ENCODE results near the gene FGGY.

FGGY gene

DNA sequence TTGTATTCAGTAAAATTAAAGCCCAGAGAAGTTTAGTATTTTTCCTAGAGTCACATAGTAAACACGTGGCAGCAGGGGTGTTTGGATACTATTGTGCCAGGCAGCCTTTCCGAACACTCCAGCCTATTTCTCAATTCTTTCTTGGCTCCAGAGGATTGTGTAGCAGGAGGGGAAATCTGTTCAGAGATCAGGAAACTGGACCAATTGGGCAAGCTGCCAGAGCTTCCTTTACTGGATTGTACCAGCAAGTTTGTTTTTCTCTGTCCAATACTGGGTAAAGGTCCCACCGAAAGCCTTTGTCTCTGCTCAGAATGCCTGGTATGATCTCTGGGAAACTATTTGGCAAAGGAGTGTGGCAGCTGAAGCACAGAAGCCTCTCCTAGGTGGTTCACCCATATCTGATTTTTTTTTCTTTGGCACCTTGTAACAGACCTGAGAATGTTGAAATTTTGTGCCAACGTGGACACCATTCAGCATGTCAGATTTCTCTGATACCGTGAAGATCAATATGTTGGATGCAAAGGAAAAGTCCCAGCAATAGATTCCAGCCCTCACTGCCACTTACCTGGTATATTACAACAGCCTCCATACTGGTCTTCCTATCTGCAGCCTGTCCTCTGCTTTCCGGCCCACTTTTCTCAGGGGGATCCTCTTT is 126.2 kb downstream of the FGGY start:
- DNase-seq (ENCODE audit: low spot score) = no peak
- POLR2A ChIA-PET (ENCODE audit: low non-redundant PET) = no interaction called here
- CTCF ChIA-PET = interaction anchor here (0.6 kb wide), 1 partner anchor 420 kb away, joined by 4 read pairs; no protein-coding TSS in a partner anchor
- no peak overlapping the region for H3K27ac ChIP-seq
- TF ChIP-seq CTCF (conservative IDR thresholded peaks at IDR 0.05; ENCODE audit: low read depth) = no peak

DNA sequence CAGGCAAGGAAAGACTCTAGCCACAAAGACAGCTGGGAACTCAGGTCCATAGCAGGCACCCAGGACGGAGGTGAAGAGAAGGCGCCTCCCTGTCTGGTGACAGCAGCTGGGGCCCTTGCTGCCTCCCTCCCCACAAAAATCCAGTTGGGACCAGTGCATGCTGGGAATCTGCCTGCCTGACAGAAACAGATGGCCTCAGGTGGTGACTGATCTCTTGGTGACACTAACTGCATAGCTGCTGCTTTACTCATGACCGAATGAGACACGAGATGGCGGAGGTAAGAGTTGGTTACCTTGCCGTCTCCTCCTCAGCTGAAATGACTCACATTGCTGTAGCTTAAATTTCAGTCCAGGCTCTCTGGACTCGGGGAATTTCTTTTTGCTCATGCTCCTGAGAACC is 130.3 kb downstream of the FGGY start:
- ChIA-PET CTCF (interaction anchor here (0.6 kb wide), 2 partner anchors 71 to 102 kb away, joined by 3 to 5 read pairs; no protein-coding TSS in a partner anchor), POLR2A (ENCODE audit: low non-redundant PET) (interaction anchor here (0.6 kb wide), 1 partner anchor 86 kb away, joined by 8 read pairs; no protein-coding TSS in a partner anchor)
- DNase-seq (ENCODE audit: low spot score) = peak; percentile 69
- no peak for TF ChIP-seq CTCF (conservative IDR thresholded peaks at IDR 0.05; ENCODE audit: low read depth)
- peak overlapping the region; percentile 65 for H3K27ac ChIP-seq

DNA sequence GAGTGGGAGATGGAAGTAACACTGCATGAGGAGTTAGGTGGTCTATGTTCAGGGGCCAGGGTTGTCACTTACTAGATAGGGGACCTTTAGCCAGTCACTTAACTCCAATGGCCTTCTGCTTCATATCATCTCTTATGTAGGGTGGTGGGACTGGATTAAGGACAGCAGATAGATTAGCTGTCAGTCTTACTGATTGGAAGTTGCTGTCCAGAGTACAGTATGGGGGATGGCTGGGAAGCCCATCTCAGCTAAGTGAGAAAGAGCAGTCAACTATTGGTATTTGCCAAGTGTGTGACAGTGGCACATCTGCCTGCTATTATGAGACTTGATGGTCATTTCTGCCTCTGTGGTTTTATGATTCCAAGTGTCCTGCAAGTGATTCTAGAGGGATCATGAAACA is 130.9 kb downstream of the FGGY start:
- DNase-seq (ENCODE audit: low spot score) = no peak
- TF ChIP-seq CTCF (conservative IDR thresholded peaks at IDR 0.05; ENCODE audit: low read depth) = no peak
- no peak overlapping the region for H3K27ac ChIP-seq
- ChIA-PET CTCF (interaction anchor here (0.6 kb wide), 1 partner anchor 103 kb away, joined by 3 read pairs; no protein-coding TSS in a partner anchor), POLR2A (ENCODE audit: low non-redundant PET) (no interaction called here)

GRCh38 chr1:59428828-59429227 is 131.9 kb downstream of the FGGY start:
- H3K27ac ChIP-seq = no peak overlapping the region
- ChIA-PET CTCF (no interaction called here), POLR2A (ENCODE audit: low non-redundant PET) (no interaction called here)
- no peak for DNase-seq (ENCODE audit: low spot score)
- no peak for TF ChIP-seq CTCF (conservative IDR thresholded peaks at IDR 0.05; ENCODE audit: low read depth)

GRCh38 chr1:59429656-59430055 is 132.8 kb downstream of the FGGY start:
- no peak for TF ChIP-seq CTCF (conservative IDR thresholded peaks at IDR 0.05; ENCODE audit: low read depth)
- ChIA-PET CTCF (interaction anchor here (0.5 kb wide), 1 partner anchor 905 kb away, joined by 3 read pairs; no protein-coding TSS in a partner anchor), POLR2A (ENCODE audit: low non-redundant PET) (no interaction called here)
- no peak overlapping the region for H3K27ac ChIP-seq
- DNase-seq (ENCODE audit: low spot score) = no peak

- ChIA-PET POLR2A (ENCODE audit: low non-redundant PET) (interaction anchor here (0.7 kb wide), 1 partner anchor 1534 kb away, joined by 3 read pairs; no protein-coding TSS in a partner anchor), CTCF (interaction anchor here (0.6 to 0.7 kb wide), 2 partner anchors 27 to 163 kb away, joined by 3 read pairs; no protein-coding TSS in a partner anchor)
- DNase-seq (ENCODE audit: low spot score) = peak; percentile 34
- H3K27ac ChIP-seq = no peak overlapping the region
- TF ChIP-seq CTCF (conservative IDR thresholded peaks at IDR 0.05; ENCODE audit: low read depth) = no peak
Observed at GRCh38 chr1:59431566-59432294, 134.8 kb downstream of the FGGY start.
